ENCODE measurements around the gene CCDC24. TPM values are rescaled to one million over a fixed set of nuclear protein-coding genes. Genes with fewer than 3 reads are reported as not detected.

CCDC24 gene
- total RNA-seq, 4 donors from 2014 or later, result 5.0 to 6.2 (median 5.5) TPM

- ATAC-seq, result peak; percentile 9
- WGBS, 2 donors (ENCODE audit: low coverage in 1 of 2), result 0 to 2% methylated on average over 14 to 16 of the region's 34 CpGs
- Histone ChIP-seq H3K27ac (peak overlapping the region; percentile 75 to 92 (median 92)), H3K9me3 (no peaks in the 10 kb centered on the region), H3K4me3 (peak overlapping the region; percentile 60 to 70), H3K27me3 (no peaks in the 10 kb centered on the region), H3K4me1 (peaks cover 4 to 68% (median 41%) of the 10 kb centered on the region in 3 donors), H3K36me3 (peaks cover 0 to 46% of the 10 kb centered on the region in 2 donors)
- TF ChIP-seq POLR2AphosphoS5 (IDR thresholded peaks at IDR 0.05), result no peak
- TF ChIP-seq EP300 (IDR thresholded peaks at IDR 0.05), result no peak
- no peak for TF ChIP-seq CTCF (IDR thresholded peaks at IDR 0.05)
- TF ChIP-seq POLR2A (IDR thresholded peaks at IDR 0.05), result no peak
Observed at GRCh38 chr1:43975249-43975961, 16.0 kb upstream of the CCDC24 start.

DNA sequence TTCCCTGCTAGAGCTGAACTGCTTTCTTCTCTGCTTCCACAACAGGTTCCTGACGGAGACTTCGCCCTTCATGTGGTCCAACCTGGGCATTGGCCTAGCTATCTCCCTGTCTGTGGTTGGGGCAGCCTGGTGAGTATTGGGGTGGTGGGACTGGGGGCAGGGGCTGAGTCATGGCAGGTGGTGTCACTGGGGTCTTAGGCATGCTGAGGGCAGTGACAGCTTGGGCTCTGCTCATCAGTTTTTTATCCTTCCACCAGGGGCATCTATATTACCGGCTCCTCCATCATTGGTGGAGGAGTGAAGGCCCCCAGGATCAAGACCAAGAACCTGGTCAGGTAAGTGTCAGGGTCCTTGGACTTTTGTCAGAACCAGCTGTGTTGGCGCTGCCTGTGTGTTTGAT lies 15.4 kb upstream of the CCDC24 start:
- peaks cover 0 to 46% of the 10 kb centered on the region in 2 donors for H3K36me3 ChIP-seq
- no peak for ATAC-seq
- peaks cover 4 to 68% (median 37%) of the 10 kb centered on the region in 3 donors for H3K4me1 ChIP-seq
- peak overlapping the region; percentile 60 to 70 for H3K4me3 ChIP-seq
- peak overlapping the region in 2 of 4 donors; percentile 91 to 92 for H3K27ac ChIP-seq
- H3K9me3 ChIP-seq, result no peaks in the 10 kb centered on the region
- TF ChIP-seq CTCF (IDR thresholded peaks at IDR 0.05) (no peak), POLR2A (IDR thresholded peaks at IDR 0.05) (no peak), POLR2AphosphoS5 (IDR thresholded peaks at IDR 0.05) (no peak), EP300 (IDR thresholded peaks at IDR 0.05) (no peak)
- 76 to 83% methylated on average over 2 to 3 of the region's 4 CpGs for WGBS, 2 donors (ENCODE audit: low coverage in 1 of 2)
- no peaks in the 10 kb centered on the region for H3K27me3 ChIP-seq

GRCh38 chr1:43976890-43977289 lies 14.5 kb upstream of the CCDC24 start:
- no peak for TF ChIP-seq POLR2A (IDR thresholded peaks at IDR 0.05)
- TF ChIP-seq CTCF (IDR thresholded peaks at IDR 0.05), result no peak
- TF ChIP-seq EP300 (IDR thresholded peaks at IDR 0.05), result no peak
- TF ChIP-seq POLR2AphosphoS5 (IDR thresholded peaks at IDR 0.05), result no peak
- no peaks in the 10 kb centered on the region for H3K27me3 ChIP-seq
- H3K4me3 ChIP-seq, result no peak overlapping the region
- no peak for ATAC-seq
- peaks cover 0 to 46% of the 10 kb centered on the region in 2 donors for H3K36me3 ChIP-seq
- H3K9me3 ChIP-seq, result no peaks in the 10 kb centered on the region
- H3K27ac ChIP-seq, result no peak overlapping the region
- peaks cover 4 to 64% (median 37%) of the 10 kb centered on the region in 3 donors for H3K4me1 ChIP-seq
- WGBS, 2 donors (ENCODE audit: low coverage in 1 of 2), result 96% methylated on average over 4 of the region's 8 CpGs; no CpG with 5 or more reads in 1 of the 2 donors

DNA sequence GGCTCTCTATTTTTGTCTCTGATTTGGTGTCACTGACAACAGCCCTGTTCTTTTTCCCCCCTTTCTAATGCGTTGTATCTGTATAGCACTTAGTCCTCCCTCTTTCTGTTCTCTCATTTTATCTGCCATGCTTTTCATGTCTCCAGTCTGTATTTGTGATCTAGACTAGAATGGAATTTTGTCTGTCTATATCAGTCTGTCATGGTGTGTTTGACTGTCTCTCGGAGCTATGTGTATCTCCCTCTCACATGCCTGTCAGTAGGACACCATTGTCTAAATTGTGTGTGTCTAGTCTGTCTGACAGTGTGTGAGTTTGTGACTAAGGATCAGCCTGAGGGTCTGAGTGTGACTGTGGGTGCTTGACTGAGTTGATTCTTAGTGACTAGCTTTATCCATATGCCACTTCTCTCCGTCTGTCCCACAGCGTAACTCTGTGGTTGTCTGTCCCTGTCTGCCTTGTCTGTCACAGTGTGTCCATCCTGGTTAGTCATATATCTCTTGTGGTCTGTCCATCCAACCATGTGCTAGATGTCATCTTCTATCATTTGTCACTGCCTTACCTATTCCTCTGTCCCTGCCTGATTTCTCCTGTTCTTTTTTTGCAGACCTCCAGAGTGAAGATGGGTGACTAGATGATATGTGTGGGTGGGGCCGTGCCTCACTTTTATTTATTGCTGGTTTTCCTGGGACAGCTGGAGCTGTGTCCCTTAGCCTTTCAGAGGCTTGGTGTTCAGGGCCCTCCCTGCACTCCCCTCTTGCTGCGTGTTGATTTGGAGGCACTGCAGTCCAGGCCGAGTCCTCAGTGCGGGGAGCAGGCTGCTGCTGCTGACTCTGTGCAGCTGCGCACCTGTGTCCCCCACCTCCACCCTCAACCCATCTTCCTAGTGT lies 13.8 kb upstream of the CCDC24 start:
- Histone ChIP-seq H3K9me3 (no peaks in the 10 kb centered on the region), H3K27ac (no peak overlapping the region), H3K36me3 (peaks cover 0 to 39% of the 10 kb centered on the region in 2 donors), H3K4me3 (no peak overlapping the region), H3K27me3 (no peaks in the 10 kb centered on the region), H3K4me1 (peaks cover 4 to 64% (median 37%) of the 10 kb centered on the region in 3 donors)
- TF ChIP-seq CTCF (IDR thresholded peaks at IDR 0.05) (no peak), EP300 (IDR thresholded peaks at IDR 0.05) (no peak), POLR2A (IDR thresholded peaks at IDR 0.05) (no peak), POLR2AphosphoS5 (IDR thresholded peaks at IDR 0.05) (no peak)
- WGBS, 2 donors (ENCODE audit: low coverage in 1 of 2), result 53 to 75% methylated on average over 2 to 9 of the region's 9 CpGs
- ATAC-seq, result no peak
